ENCODE measurements around the gene EEF1G.

EEF1G gene

GRCh38 chr11:62542111-62542745 is 31.5 kb downstream of the EEF1G start:
- Histone ChIP-seq H3K4me1 (peaks cover 14% of the 10 kb centered on the region), H3K4me3 (ENCODE audit: low read depth, low read length) (no peak overlapping the region), H3K27me3 (peaks cover 6% of the 10 kb centered on the region; the same call in 1 of the 2 replicates), H3K36me3 (no peaks in the 10 kb centered on the region), H3K9me3 (no peaks in the 10 kb centered on the region)
- TF ChIP-seq, protein P1, sequence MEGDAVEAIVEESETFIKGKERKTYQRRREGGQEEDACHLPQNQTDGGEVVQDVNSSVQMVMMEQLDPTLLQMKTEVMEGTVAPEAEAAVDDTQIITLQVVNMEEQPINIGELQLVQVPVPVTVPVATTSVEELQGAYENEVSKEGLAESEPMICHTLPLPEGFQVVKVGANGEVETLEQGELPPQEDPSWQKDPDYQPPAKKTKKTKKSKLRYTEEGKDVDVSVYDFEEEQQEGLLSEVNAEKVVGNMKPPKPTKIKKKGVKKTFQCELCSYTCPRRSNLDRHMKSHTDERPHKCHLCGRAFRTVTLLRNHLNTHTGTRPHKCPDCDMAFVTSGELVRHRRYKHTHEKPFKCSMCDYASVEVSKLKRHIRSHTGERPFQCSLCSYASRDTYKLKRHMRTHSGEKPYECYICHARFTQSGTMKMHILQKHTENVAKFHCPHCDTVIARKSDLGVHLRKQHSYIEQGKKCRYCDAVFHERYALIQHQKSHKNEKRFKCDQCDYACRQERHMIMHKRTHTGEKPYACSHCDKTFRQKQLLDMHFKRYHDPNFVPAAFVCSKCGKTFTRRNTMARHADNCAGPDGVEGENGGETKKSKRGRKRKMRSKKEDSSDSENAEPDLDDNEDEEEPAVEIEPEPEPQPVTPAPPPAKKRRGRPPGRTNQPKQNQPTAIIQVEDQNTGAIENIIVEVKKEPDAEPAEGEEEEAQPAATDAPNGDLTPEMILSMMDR (IDR thresholded peaks at IDR 0.05; ENCODE audit: low read depth, low read length), result no peak
- no peak for DNase-seq

DNA sequence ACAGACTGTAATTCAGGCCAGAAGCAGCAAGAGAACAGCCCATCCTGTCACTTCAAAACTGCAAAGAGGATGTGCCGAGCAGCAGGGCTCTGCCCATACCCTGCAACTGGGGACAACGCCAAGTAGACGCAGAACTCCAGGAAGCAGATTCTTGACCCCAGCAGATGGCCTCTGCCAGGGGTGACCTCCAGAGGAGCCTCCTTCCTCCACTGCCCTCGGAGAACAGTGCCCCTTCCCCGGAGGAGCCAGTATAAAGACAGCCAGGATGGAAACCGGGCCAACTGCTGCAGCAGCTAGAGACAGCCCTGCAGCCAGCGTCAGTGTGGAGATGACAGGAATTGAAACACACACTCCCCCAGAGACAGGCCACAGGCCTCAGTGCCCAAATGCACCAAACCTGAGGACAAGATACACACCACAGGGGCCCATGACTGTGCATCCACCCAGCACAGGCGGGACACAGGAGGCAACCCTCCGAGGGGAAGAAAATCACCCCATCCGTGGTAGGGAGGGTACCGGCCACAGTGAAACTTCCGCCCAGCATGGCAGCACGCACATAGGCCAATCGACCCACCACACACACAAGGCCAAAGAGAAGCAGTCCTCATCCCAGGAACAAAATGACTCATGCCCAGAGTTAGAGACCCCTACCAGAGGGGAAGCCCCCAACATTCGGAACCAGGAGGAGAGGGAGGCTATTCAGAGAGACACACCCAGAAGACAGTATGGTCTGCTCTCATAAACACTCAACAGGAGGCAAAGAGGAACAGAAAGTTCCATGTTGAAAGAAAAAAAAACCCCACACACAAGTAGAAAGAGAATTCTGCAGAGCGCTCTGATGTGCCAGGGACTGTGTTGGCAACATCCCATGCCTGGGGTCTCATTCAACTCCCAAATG is 32.6 kb downstream of the EEF1G start:
- DNase-seq, result no peak
- Histone ChIP-seq H3K27me3 (peaks cover 6% of the 10 kb centered on the region; the same call in 1 of the 2 replicates), H3K36me3 (no peaks in the 10 kb centered on the region), H3K9me3 (no peaks in the 10 kb centered on the region), H3K4me3 (ENCODE audit: low read depth, low read length) (no peak overlapping the region), H3K4me1 (peaks cover 14% of the 10 kb centered on the region)
- TF ChIP-seq, protein P1 (IDR thresholded peaks at IDR 0.05; ENCODE audit: low read depth, low read length), result no peak

DNA sequence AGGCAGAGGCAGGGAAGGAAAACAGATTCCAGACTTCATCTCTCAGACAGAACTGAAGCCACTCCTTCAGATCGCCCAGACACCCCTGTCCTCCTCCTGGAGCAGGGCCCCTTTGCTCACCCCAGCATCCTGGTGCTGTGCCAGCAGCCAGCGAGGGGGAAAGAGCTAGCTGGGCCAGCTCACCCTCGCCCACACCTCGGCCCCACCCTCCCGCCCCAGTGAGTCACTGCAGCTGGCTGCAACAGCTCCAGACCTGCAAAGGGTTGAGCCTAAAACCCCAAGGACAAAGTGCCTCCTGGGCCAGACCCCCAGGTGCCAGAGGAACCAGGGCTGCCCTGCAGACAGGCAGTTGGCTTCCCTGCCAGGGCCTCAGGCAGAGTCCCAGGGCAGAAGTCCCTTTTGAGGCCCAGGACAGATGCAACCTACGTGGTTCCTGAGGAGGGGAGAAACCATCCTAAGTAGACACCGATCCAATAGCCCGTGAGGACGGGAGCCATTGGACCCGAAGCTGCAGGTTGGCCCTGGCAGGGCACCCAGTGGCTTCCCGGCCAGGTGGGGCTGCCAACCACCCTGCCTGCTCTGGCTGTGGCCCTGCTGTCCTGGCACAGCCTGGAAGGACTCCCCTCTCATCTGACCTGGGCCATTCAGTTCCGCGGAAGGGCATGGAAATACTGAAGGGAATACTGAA is 34.3 kb downstream of the EEF1G start:
- TF ChIP-seq, protein P1 (IDR thresholded peaks at IDR 0.05; ENCODE audit: low read depth, low read length), result no peak
- no peak overlapping the region for H3K4me3 ChIP-seq (ENCODE audit: low read depth, low read length)
- peak; percentile 73 for DNase-seq
- H3K36me3 ChIP-seq, result no peaks in the 10 kb centered on the region
- no peaks in the 10 kb centered on the region for H3K27me3 ChIP-seq
- H3K9me3 ChIP-seq, result no peaks in the 10 kb centered on the region
- H3K4me1 ChIP-seq, result peaks cover 14% of the 10 kb centered on the region

DNA sequence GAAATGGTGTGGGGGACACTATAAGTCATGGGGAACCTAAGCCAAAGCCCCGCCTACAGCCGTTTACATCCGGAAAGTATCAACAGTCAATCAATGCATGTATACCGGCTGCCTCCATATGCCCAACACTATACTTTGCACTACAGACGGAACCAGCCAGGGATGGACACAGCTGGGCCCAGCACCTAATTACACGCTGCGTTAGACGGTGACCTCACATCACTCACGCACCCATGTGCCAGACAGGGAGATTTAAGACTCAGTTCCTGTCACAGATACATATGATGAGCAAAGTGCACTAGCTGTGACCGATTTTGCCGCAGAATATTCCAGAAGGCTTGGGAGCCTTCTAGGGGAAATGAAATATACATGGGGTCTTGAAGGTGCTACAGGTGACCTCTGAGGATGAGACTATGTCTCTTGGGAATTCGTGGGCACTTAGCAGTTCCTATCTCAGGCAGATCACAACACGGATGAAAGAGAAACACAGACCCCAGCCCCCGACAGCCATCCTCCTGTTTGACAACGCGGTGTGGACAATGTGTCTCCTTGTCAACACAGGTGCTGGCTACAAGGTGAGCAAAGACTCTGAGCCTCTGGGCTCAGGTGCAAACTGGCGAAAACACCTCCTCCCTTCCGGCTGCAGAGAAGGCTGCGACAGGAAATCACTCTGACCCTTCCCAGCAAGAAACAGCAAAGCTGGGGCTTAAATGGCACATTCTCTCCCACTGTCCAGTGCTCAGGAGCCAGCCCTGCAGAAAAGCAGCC is 35.0 kb downstream of the EEF1G start:
- no peak for DNase-seq

GRCh38 chr11:62536301-62536957 is 37.3 kb downstream of the EEF1G start:
- H3K4me1 ChIP-seq, result peaks cover 11% of the 10 kb centered on the region
- no peak for DNase-seq
- no peaks in the 10 kb centered on the region for H3K9me3 ChIP-seq
- H3K36me3 ChIP-seq, result no peaks in the 10 kb centered on the region
- no peaks in the 10 kb centered on the region for H3K27me3 ChIP-seq
- TF ChIP-seq, protein P1 (IDR thresholded peaks at IDR 0.05; ENCODE audit: low read depth, low read length), result no peak
- H3K4me3 ChIP-seq (ENCODE audit: low read depth, low read length), result no peak overlapping the region

More for the DNA sequence above, 35.0 kb downstream of the EEF1G start:
- no peaks in the 10 kb centered on the region for H3K36me3 ChIP-seq
- H3K4me3 ChIP-seq (ENCODE audit: low read depth, low read length), result no peak overlapping the region
- no peaks in the 10 kb centered on the region for H3K9me3 ChIP-seq
- H3K4me1 ChIP-seq, result peaks cover 14% of the 10 kb centered on the region
- TF ChIP-seq, protein P1 (IDR thresholded peaks at IDR 0.05; ENCODE audit: low read depth, low read length), result no peak
- no peaks in the 10 kb centered on the region for H3K27me3 ChIP-seq
